HG03565 (cell line): ENCODE results near the gene TEX52.

Source experiments
- ATAC-seq: cut with Tn5 transposase; IDR thresholded peaks from one replicate; pipeline ENCODE4 v1.9.1; 2021; ENCODE audit warnings: mild to moderate bottlenecking, moderate library complexity; ENCODE audit not compliant: unreplicated experiment

The TEX52 gene

DNA sequence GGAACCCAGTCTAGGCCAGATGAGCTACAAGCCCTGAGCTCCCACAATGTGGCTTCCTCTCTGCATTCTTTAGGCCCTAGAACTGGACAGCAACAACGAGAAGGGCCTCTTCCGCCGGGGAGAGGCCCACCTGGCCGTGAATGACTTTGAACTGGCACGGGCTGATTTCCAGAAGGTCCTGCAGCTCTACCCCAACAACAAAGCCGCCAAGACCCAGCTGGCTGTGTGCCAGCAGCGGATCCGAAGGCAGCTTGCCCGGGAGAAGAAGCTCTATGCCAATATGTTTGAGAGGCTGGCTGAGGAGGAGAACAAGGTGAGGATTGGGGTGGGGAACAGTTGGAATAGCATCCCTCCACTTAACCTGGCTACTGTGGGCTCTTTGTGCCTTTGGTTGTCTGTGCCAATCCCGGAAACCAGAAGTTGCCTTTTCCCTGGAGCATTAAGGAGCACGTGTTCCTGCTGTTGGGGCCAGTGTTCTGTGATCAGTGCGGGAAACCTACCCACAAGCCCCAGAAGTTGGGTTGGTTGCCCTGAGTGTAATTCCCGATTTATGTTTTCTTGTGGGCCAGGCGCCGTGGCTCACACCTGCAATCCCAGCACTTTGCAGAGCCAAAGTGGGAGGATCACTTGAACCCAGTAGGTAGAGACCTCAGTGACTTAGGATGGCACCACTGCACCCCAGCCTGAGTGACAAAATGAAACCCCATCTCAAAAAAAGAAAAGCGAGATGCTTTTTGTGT, 55.6 kb downstream of the TEX52 start:
- ATAC-seq = no peak

DNA sequence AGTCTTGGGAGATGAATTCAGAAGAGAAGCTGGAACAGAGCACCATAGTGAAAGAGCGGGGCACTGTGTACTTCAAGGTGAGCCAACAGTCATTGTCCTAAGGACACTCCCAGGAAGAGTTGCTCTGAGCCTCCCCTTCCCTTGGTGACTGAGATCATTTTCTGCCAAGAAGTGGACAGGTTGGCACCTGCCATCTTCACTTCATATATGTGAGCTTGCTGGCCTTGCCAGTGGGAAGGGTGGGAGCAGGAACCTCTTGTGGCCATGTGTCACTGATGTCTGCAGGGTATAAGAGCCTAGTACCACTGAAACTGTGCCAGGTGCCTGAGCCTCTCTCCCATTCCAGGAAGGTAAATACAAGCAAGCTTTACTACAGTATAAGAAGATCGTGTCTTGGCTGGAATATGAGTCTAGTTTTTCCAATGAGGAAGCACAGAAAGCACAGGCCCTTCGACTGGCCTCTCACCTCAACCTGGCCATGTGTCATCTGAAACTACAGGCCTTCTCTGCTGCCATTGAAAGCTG, 56.7 kb downstream of the TEX52 start:
- ATAC-seq = no peak
